Measurements from ENCODE around the gene SELENOS. TPM values are rescaled to one million over a fixed set of nuclear protein-coding genes. Genes with fewer than 3 reads are reported as not detected.

The SELENOS gene
- total and polyA plus RNA-seq, 9 of the 15 experiments (the other 6 are each of a cell fraction or from before 2014, with no cell fraction given): 24.9 to 57.4 (median 47.9) TPM

DNA sequence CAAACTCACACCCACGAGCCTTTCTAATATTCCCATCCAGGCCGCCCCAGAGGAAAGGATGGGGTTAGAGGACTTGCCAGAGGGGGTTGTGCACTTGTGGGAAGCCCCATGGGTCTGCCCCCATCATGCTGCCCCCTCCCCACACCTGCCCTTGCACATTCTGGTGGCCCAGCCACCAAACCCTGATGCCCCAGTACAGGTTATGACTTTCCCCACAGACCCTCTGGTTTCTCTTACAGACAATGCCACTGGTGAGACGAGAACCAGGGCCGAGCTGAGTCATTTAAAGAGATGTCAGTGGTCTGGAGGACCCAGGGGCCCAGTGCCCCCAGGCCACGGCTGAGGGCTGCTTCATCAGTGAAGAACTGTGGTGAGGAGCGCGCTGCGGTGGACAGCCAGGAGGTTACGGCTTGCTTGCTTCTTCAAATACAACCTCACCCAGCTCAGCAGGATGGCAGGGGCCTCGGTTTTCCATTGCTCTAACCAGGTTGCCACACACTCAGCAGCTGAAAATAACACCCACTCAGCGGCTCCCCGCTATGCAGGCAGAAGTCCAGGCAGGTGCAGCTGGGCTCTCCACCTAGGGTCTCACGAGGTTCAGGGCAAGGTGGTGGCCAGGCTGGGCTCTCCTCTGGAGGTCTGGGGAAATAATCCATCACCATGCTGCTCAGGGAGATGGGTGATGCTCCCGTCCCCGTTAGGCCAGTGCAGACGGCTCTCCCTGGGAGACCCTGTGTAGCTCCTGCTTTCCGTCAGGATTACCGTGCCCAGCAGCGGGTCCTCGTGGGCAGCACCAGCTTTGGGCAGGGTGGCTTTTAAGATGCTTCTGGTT, 31.5 kb upstream of the SELENOS start (continued):
- TF ChIP-seq, protein P1, sequence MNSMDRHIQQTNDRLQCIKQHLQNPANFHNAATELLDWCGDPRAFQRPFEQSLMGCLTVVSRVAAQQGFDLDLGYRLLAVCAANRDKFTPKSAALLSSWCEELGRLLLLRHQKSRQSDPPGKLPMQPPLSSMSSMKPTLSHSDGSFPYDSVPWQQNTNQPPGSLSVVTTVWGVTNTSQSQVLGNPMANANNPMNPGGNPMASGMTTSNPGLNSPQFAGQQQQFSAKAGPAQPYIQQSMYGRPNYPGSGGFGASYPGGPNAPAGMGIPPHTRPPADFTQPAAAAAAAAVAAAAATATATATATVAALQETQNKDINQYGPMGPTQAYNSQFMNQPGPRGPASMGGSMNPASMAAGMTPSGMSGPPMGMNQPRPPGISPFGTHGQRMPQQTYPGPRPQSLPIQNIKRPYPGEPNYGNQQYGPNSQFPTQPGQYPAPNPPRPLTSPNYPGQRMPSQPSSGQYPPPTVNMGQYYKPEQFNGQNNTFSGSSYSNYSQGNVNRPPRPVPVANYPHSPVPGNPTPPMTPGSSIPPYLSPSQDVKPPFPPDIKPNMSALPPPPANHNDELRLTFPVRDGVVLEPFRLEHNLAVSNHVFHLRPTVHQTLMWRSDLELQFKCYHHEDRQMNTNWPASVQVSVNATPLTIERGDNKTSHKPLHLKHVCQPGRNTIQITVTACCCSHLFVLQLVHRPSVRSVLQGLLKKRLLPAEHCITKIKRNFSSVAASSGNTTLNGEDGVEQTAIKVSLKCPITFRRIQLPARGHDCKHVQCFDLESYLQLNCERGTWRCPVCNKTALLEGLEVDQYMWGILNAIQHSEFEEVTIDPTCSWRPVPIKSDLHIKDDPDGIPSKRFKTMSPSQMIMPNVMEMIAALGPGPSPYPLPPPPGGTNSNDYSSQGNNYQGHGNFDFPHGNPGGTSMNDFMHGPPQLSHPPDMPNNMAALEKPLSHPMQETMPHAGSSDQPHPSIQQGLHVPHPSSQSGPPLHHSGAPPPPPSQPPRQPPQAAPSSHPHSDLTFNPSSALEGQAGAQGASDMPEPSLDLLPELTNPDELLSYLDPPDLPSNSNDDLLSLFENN (IDR thresholded peaks at IDR 0.05; ENCODE audit: low read depth in 2 of 2, low read length in 2 of 2): no peak
- TF ChIP-seq ZC3H11A (IDR thresholded peaks at IDR 0.05; ENCODE audit: low read depth, low read length) (no peak), YY1 (IDR thresholded peaks at IDR 0.05; ENCODE audit: borderline replicate concordance in 1 of 3, control insufficient read depth in 1 of 3, extremely low read depth in 1 of 3, insufficient read depth in 3 of 3, insufficient read length in 1 of 3, insufficient replicate concordance in 2 of 3, low read depth in 1 of 3, low read length in 2 of 3) (no peak), TFAM (CRISPR knock-in tag; conservative IDR thresholded peaks at IDR 0.05) (no peak), SPI1 (IDR thresholded peaks at IDR 0.05; ENCODE audit: borderline replicate concordance, low read depth, low read length) (no peak), NCOA6 (IDR thresholded peaks at IDR 0.05) (no peak)
- TF ChIP-seq, protein P2, sequence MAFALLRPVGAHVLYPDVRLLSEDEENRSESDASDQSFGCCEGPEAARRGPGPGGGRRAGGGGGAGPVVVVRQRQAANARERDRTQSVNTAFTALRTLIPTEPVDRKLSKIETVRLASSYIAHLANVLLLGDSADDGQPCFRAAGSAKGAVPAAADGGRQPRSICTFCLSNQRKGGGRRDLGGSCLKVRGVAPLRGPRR (CRISPR knock-in tag; IDR thresholded peaks at IDR 0.05): no peak
- TF ChIP-seq, protein P3, sequence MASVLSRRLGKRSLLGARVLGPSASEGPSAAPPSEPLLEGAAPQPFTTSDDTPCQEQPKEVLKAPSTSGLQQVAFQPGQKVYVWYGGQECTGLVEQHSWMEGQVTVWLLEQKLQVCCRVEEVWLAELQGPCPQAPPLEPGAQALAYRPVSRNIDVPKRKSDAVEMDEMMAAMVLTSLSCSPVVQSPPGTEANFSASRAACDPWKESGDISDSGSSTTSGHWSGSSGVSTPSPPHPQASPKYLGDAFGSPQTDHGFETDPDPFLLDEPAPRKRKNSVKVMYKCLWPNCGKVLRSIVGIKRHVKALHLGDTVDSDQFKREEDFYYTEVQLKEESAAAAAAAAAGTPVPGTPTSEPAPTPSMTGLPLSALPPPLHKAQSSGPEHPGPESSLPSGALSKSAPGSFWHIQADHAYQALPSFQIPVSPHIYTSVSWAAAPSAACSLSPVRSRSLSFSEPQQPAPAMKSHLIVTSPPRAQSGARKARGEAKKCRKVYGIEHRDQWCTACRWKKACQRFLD (CRISPR knock-in tag; IDR thresholded peaks at IDR 0.05): no peak

Measured in K562 (cell line).